Stimulated activated CD8-positive, alpha-beta memory T cell treated with anti-CD3 and anti-CD28 coated beads, Interleukin-4, amount 100 ng/mL, for 1 hour (primary cell): ENCODE measurements around the gene TMEM187.

ENCODE experiments used
- DNase-seq, 2 donors: peaks; one replicate each; pipeline ENCODE4 v3.0.0-alpha.2; 2020; ENCODE audit warnings: low read depth in 2 of 2, low spot score in 1 of 2

Gene TMEM187

GRCh38 chrX:153953892-153954557 is 18.5 kb upstream of the TMEM187 start:
- no peak for DNase-seq

- no peak for DNase-seq
These were observed 17.9 kb upstream of the TMEM187 start for GRCh38 chrX:153954558-153955227.

GRCh38 chrX:153955228-153955732 is 17.3 kb upstream of the TMEM187 start:
- DNase-seq, result no peak

GRCh38 chrX:153956044-153956907 is 16.3 kb upstream of the TMEM187 start:
- DNase-seq, result no peak

GRCh38 chrX:153957224-153957623 is 15.3 kb upstream of the TMEM187 start:
- DNase-seq, result no peak

GRCh38 chrX:153958605-153959004 is 13.9 kb upstream of the TMEM187 start:
- no peak for DNase-seq

GRCh38 chrX:153959649-153960048 is 12.9 kb upstream of the TMEM187 start:
- DNase-seq, result no peak

GRCh38 chrX:153960077-153960476 is 12.5 kb upstream of the TMEM187 start:
- no peak for DNase-seq

GRCh38 chrX:153960786-153961185 is 11.8 kb upstream of the TMEM187 start:
- no peak for DNase-seq

GRCh38 chrX:153961292-153961691 is 11.3 kb upstream of the TMEM187 start:
- DNase-seq, result no peak

- no peak for DNase-seq
These were observed 9.0 kb upstream of the TMEM187 start for GRCh38 chrX:153963546-153963945.

- DNase-seq, result no peak
These were observed 8.4 kb upstream of the TMEM187 start for GRCh38 chrX:153964105-153964504.

- no peak for DNase-seq
These were observed 7.1 kb upstream of the TMEM187 start for GRCh38 chrX:153965406-153965805.

- DNase-seq, result no peak
These were observed 6.3 kb upstream of the TMEM187 start for GRCh38 chrX:153966283-153966688.

- no peak for DNase-seq
These were observed 5.6 kb upstream of the TMEM187 start for GRCh38 chrX:153966841-153967535.

GRCh38 chrX:153967536-153968224 is 4.9 kb upstream of the TMEM187 start:
- DNase-seq, result no peak

- no peak for DNase-seq
These were observed 4.3 kb upstream of the TMEM187 start for GRCh38 chrX:153968255-153968654.

- DNase-seq, result no peak
These were observed 3.8 kb upstream of the TMEM187 start for GRCh38 chrX:153968754-153969124.

GRCh38 chrX:153969125-153969903 is 3.2 kb upstream of the TMEM187 start:
- DNase-seq, result no peak

- no peak for DNase-seq
These were observed 2.6 kb upstream of the TMEM187 start for GRCh38 chrX:153969904-153970356.
